GM12872 (cell line): ENCODE results near the gene SPC25.

ENCODE experiments used
- CTCF ChIP-seq: IDR thresholded peaks from 3 replicates; pipeline ENCODE4 v1.5.1; 2011; ENCODE audit warnings: low read depth, mild to moderate bottlenecking, low read length, moderate library complexity; ENCODE audit not compliant: insufficient read depth

Gene SPC25

DNA sequence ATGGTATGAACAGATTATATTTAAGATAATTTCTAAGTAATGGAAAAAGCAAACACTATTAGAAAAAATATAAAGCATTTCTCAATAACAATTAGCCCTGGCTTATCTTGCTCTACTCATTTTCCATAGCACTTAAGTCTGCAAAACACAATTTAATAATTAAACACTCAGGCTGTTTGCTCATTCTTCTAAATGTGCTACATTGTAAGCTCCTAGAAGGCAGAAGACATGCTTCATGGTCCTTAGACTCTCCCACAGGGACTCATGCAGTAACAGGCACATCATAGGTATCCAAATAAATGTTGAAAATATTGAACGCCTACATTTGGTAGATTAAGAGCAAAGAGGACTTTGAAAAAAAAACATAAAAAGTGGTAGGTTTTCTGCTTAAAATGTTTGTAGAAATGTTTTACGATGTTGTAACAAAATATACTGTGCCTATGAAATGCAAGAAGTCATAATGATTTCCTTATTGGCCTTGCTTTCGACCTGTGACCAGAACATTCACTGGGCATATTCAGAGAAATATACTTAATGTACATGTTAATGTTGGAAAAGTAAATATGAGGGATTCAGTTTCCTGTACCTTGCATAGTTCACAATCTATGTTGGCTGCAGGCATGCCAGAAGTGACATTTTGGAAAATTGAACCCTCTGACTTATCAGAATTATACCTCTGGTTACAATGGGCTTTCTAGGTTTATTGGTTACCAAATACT is 38.0 kb upstream of the SPC25 start:
- TF ChIP-seq CTCF: no peak

DNA sequence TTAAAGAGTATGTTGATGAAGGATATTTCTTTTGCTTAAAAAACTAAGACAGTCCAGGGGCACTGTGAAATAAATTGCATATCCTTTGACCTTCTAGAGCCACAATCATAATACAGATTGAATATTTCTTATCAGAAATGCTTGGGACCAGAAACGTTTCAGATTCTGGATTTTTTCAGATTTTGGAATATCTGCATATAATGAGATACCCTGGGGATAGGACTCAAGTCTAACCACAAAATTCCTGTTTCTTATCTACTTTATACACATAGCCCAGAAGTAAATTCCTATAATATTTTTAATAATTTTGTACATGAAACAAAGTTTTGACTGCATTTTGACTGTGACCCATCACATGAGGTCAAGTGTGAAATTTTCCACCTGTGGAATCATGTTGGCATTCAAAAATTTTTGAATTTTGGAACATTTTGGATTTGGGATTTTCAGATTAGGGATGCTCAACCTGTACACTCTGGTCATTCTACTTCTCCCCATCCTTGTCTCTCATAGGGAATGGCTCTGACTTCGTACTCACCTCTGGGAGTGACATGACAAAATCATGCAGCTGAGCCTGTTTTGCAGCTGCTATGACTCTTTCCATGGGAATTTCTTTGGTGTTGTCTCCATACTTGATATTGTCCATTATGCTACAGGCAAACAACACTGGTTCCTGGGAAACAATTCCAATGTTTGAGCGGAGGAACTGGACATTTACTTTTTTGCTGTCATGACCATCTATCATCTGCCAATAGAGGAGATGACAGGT is 36.6 kb upstream of the SPC25 start:
- TF ChIP-seq CTCF: no peak

GRCh38 chr2:168920504-168921157 is 30.4 kb upstream of the SPC25 start:
- peak; percentile 41; the same call in 1 of the 3 replicates for TF ChIP-seq CTCF

DNA sequence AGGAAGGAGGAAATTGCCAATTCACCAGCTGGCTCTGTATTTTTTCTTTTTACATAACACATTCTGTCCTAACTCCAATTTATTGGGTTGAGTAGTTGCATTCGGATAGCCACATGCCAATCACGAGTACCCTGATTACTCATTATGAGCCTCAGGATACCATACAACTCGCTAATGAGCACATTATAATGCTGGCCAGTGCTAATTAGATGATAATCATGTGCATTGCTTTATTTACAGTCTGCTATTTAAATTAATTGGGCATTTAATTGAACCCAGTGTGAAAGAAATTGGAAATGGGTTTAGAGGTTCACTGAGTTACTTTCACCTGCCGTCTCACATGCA is 26.1 kb upstream of the SPC25 start:
- TF ChIP-seq CTCF: no peak

GRCh38 chr2:168915441-168916330 is 25.5 kb upstream of the SPC25 start:
- no peak for TF ChIP-seq CTCF

- no peak for TF ChIP-seq CTCF
Measured at GRCh38 chr2:168913495-168913894, 23.3 kb upstream of the SPC25 start.

- no peak for TF ChIP-seq CTCF
Measured at GRCh38 chr2:168912901-168913369, 22.7 kb upstream of the SPC25 start.
